Endodermal cell (in vitro differentiated cells): ENCODE data around the gene EXOC3L4. TPM values are rescaled to one million over a fixed set of nuclear protein-coding genes. Genes with fewer than 3 reads are reported as not detected.
A peak's percentile ranks its signal among the peaks of the same experiment; 100 is the strongest.
"Not testable (repeated sequence)": the region's sequence is repeated elsewhere in the genome, so short reads cannot be mapped to it uniquely, and the experiment has no call there.

Experiments used
- DNase-seq: peaks from one replicate; pipeline ENCODE4 v3.0.0-alpha.2; 2017
- H3K27ac ChIP-seq: 2 replicates; pipeline ENCODE4 v1.5.1; 2013; ENCODE audit warnings: mild to moderate bottlenecking, low read depth, low read length, moderate library complexity
- H3K27me3 ChIP-seq: 2 replicates; pipeline ENCODE4 v1.6.1; 2013; ENCODE audit warnings: mild to moderate bottlenecking, low read length, moderate library complexity; ENCODE audit not compliant: insufficient read depth, control insufficient read depth, poor library complexity, severe bottlenecking
- H3K36me3 ChIP-seq: 2 replicates; pipeline ENCODE4 v1.7.0; 2013; ENCODE audit warnings: mild to moderate bottlenecking, low read length, moderate library complexity; ENCODE audit not compliant: control insufficient read depth, insufficient read depth
- H3K4me1 ChIP-seq: one replicate; pipeline ENCODE4 v1.7.0; 2013; ENCODE audit warnings: low read length; ENCODE audit not compliant: control insufficient read depth, insufficient read depth
- H3K4me3 ChIP-seq: 2 replicates; pipeline ENCODE4 v1.5.1; 2013; ENCODE audit warnings: mild to moderate bottlenecking, low read length, moderate library complexity
- H3K9ac ChIP-seq: 2 replicates; pipeline ENCODE4 v1.6.1; 2013; ENCODE audit warnings: mild to moderate bottlenecking, low read length, moderate library complexity; ENCODE audit not compliant: poor library complexity, severe bottlenecking; ENCODE audit errors: extremely low read depth
- H3K9me3 ChIP-seq: 2 replicates; pipeline ENCODE4 v1.6.1; 2013; ENCODE audit warnings: mild to moderate bottlenecking, low read length, moderate library complexity; ENCODE audit not compliant: control insufficient read depth
- H3K27ac Mint-ChIP-seq: 2 replicates; pipeline ENCODE4 v1.8.0; 2020; ENCODE audit warnings: mixed read lengths
- H3K27me3 Mint-ChIP-seq: 2 replicates; pipeline ENCODE4 v1.8.0; 2021; ENCODE audit warnings: mild to moderate bottlenecking, mixed read lengths; ENCODE audit not compliant: insufficient read depth
- H3K36me3 Mint-ChIP-seq: 2 replicates; pipeline ENCODE4 v1.8.0; 2020; ENCODE audit warnings: low read depth, mixed read lengths
- H3K4me1 Mint-ChIP-seq: 2 replicates; pipeline ENCODE4 v1.8.0; 2020; ENCODE audit warnings: mixed read lengths
- H3K4me3 Mint-ChIP-seq: 2 replicates; pipeline ENCODE4 v1.8.0; 2020; ENCODE audit warnings: mild to moderate bottlenecking, moderate library complexity, mixed read lengths
- H3K9me3 Mint-ChIP-seq: 2 replicates; pipeline ENCODE4 v1.8.0; 2020; ENCODE audit warnings: mild to moderate bottlenecking, mixed read lengths
- CTCF ChIP-seq: fragments of 200-600 bp; sonication (generic); conservative IDR thresholded peaks from 2 replicates; pipeline ENCODE4 v1.5.0; 2021; ENCODE audit warnings: antibody characterized with exemption, mild to moderate bottlenecking
- WGBS, 2 experiments: methylation state at CpG; one replicate each; pipeline versions ENCODE4 v1.1.5 to v1.1.7; 2013; ENCODE audit warnings: missing lambda C conversion rate in 2 of 2, mixed read lengths in 1 of 2; ENCODE audit not compliant: insufficient coverage in 1 of 2, insufficient read length in 1 of 2; 5-methylcytosine and 5-hydroxymethylcytosine counted together
- total RNA-seq, 2 donors: library from RNA; stranded (reverse); fragmentation: NEBNext Ultra II Directional in 1 of 2; extraction: Animal tissue kit (Norgen Biotek cat#: 25700) in 1 of 2; gene quantifications; 2 replicates in 1 of 2; 3 replicates in 1 of 2; pipeline ENCODE4 v1.2.1, GENCODE V29; 2021

EXOC3L4 gene
- total RNA-seq, 2 donors from 2014 or later, result 2.5 to 3.6 TPM

DNA sequence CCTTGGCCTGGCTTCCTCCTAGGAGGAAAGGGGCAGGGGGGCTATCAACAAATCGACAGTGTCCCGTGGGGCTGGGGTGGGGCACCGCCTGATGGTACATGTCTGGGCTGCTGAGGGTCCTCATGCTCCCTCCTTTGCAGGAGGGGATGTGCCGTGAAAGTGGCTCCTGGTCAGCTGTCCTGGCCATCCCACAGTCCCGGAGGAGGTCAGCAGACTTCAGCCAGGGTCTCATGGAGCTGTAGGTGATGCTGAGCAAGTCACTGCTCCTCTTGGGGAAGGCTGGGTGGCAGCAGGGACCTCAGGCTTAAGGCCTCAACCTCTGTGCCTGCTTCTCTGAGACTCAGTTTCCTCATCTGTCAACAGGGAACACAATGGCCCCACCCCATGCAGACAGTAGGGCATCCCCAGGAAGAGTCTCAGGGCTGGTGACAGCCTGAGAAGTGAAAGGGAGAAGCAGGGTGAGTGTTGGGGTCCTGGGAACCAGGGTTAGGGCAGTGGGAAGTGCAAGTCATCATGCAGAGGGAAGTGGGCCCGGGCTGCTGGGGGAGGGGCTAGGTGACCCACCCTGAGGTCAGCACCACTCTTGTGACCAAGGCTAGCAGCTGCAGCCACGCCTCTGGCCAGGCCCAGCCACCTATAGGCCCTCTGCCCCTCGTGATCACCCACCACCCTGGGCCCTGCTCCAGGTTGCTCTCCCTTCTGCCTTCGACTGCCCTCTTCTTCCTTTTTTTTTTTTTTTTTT lies 24.3 kb downstream of the EXOC3L4 start:
- no peak for DNase-seq
- Histone ChIP-seq H3K27ac (no peak overlapping the region), H3K36me3 (no peaks in the 10 kb centered on the region), H3K9ac (no peak overlapping the region), H3K4me1 (no peaks in the 10 kb centered on the region), H3K9me3 (no peaks in the 10 kb centered on the region), H3K4me3 (no peak overlapping the region), H3K27me3 (no peaks in the 10 kb centered on the region)
- Mint-ChIP-seq H3K4me3 (no peak overlapping the region), H3K4me1 (peaks cover 6% of the 10 kb centered on the region), H3K36me3 (no peaks in the 10 kb centered on the region), H3K27ac (no peak overlapping the region), H3K27me3 (peaks cover 8% of the 10 kb centered on the region), H3K9me3 (no peaks in the 10 kb centered on the region)
- WGBS, 2 experiments, result 88 to 92% methylated on average over 4 to 8 of the region's 9 CpGs
- no peak for TF ChIP-seq CTCF

- H3K4me1 Mint-ChIP-seq, H3K4me1 ChIP-seq, H3K27me3 ChIP-seq, DNase-seq, H3K9me3 ChIP-seq, H3K4me3 ChIP-seq, H3K4me3 Mint-ChIP-seq, H3K27ac Mint-ChIP-seq, H3K9ac ChIP-seq, H3K9me3 Mint-ChIP-seq, H3K36me3 ChIP-seq, H3K36me3 Mint-ChIP-seq, H3K27ac ChIP-seq: not testable (repeated sequence)
- peaks cover 15% of the 10 kb centered on the region for H3K27me3 Mint-ChIP-seq
- WGBS, 2 experiments, result 92 to 96% methylated on average over 5 to 8 of the region's 8 CpGs
Observed at GRCh38 chr14:103119527-103119926, 25.0 kb downstream of the EXOC3L4 start.

GRCh38 chr14:103121121-103121845 lies 26.8 kb downstream of the EXOC3L4 start:
- H3K9ac ChIP-seq, result no peak overlapping the region
- H3K27me3 Mint-ChIP-seq, result peaks cover 31% of the 10 kb centered on the region
- H3K36me3 Mint-ChIP-seq, result no peaks in the 10 kb centered on the region
- H3K27me3 ChIP-seq, result no peaks in the 10 kb centered on the region
- DNase-seq, result peak; percentile 79
- peaks cover 9% of the 10 kb centered on the region for H3K4me1 Mint-ChIP-seq
- no peaks in the 10 kb centered on the region for H3K9me3 Mint-ChIP-seq
- no peak overlapping the region for H3K4me3 Mint-ChIP-seq
- no peaks in the 10 kb centered on the region for H3K4me1 ChIP-seq
- no peaks in the 10 kb centered on the region for H3K9me3 ChIP-seq
- TF ChIP-seq CTCF, result no peak
- H3K36me3 ChIP-seq, result no peaks in the 10 kb centered on the region
- peak overlapping the region; percentile 49 for H3K27ac ChIP-seq
- WGBS, 2 experiments, result 66 to 79% methylated on average over 8 to 17 of the region's 18 CpGs
- no peak overlapping the region for H3K27ac Mint-ChIP-seq
- no peak overlapping the region for H3K4me3 ChIP-seq
